ENCODE measurements around the gene HACE1.
"Not testable (repeated sequence)": the region's sequence is repeated elsewhere in the genome, so short reads cannot be mapped to it uniquely, and the experiment has no call there.

Gene HACE1

GRCh38 chr6:104771258-104771832 is 88.4 kb downstream of the HACE1 start:
- peak; percentile 36 for TF ChIP-seq CTCF (IDR thresholded peaks at IDR 0.05; ENCODE audit: low read depth, low read length)
- no peak overlapping the region for H3K4me3 ChIP-seq (replicated peaks in 1 of 2; ENCODE audit: low read depth in 2 of 2, low read length in 2 of 2)
- peak; percentile 61 to 67 for DNase-seq (ENCODE audit: low read depth in 2 of 2)

GRCh38 chr6:104768906-104769305 is 90.8 kb downstream of the HACE1 start:
- no peak for TF ChIP-seq CTCF (IDR thresholded peaks at IDR 0.05; ENCODE audit: low read depth, low read length)
- DNase-seq (ENCODE audit: low read depth in 2 of 2), result no peak
- H3K4me3 ChIP-seq (replicated peaks in 1 of 2; ENCODE audit: low read depth in 2 of 2, low read length in 2 of 2), result no peak overlapping the region

- no peak overlapping the region for H3K4me3 ChIP-seq (replicated peaks in 1 of 2; ENCODE audit: low read depth in 2 of 2, low read length in 2 of 2)
- DNase-seq (ENCODE audit: low read depth in 2 of 2), result no peak
- no peak for TF ChIP-seq CTCF (IDR thresholded peaks at IDR 0.05; ENCODE audit: low read depth, low read length)
Measured at GRCh38 chr6:104766595-104766994, 93.1 kb downstream of the HACE1 start.

- H3K4me3 ChIP-seq (replicated peaks in 1 of 2; ENCODE audit: low read depth in 2 of 2, low read length in 2 of 2), result no peak overlapping the region
- TF ChIP-seq CTCF (IDR thresholded peaks at IDR 0.05; ENCODE audit: low read depth, low read length), result no peak
- DNase-seq (ENCODE audit: low read depth in 2 of 2), result peak; percentile 7 to 23
Measured at GRCh38 chr6:104754788-104755409, 104.8 kb downstream of the HACE1 start.

- no peak for TF ChIP-seq CTCF (IDR thresholded peaks at IDR 0.05; ENCODE audit: low read depth, low read length)
- no peak for DNase-seq (ENCODE audit: low read depth in 2 of 2)
- H3K4me3 ChIP-seq (replicated peaks in 1 of 2; ENCODE audit: low read depth in 2 of 2, low read length in 2 of 2), result no peak overlapping the region
Measured at GRCh38 chr6:104753251-104753650, 106.5 kb downstream of the HACE1 start.

GRCh38 chr6:104750449-104750848 is 109.3 kb downstream of the HACE1 start:
- DNase-seq (ENCODE audit: low read depth in 2 of 2), result no peak
- TF ChIP-seq CTCF (IDR thresholded peaks at IDR 0.05; ENCODE audit: low read depth, low read length), result no peak
- no peak overlapping the region for H3K4me3 ChIP-seq (replicated peaks in 1 of 2; ENCODE audit: low read depth in 2 of 2, low read length in 2 of 2)

- not testable (repeated sequence) for DNase-seq (ENCODE audit: low read depth in 2 of 2); H3K4me3 ChIP-seq (replicated peaks in 1 of 2; ENCODE audit: low read depth in 2 of 2, low read length in 2 of 2)
Measured at GRCh38 chr6:104739124-104739523, 120.6 kb downstream of the HACE1 start.

- not testable (repeated sequence) for H3K4me3 ChIP-seq (replicated peaks in 1 of 2; ENCODE audit: low read depth in 2 of 2, low read length in 2 of 2); DNase-seq (ENCODE audit: low read depth in 2 of 2)
Measured at GRCh38 chr6:104737567-104737966, 122.2 kb downstream of the HACE1 start.

Data from cardiac fibroblast (primary cell).